ENCODE data around the gene KLK11.

Gene KLK11

DNA sequence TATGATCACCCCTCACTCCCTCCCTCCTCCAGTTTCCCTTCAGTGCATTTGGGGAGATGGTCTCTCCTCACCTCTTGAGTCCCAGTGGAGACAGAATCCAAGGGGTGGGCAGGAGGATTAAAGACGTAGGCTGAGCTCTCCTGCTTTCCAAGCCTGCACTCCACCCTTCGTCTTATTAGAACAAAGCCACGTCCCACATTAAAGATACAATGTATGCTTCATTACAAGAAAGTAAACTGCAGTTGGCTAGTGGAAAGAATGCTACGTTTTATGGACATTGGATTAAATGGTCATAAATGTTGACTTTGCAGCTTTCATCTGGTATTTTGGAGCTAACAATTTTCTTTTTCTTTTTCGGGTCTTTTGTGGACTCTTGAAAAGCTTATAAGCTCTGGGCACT is 1.5 kb upstream of the KLK11 start:
- no peak for DNase-seq

DNA sequence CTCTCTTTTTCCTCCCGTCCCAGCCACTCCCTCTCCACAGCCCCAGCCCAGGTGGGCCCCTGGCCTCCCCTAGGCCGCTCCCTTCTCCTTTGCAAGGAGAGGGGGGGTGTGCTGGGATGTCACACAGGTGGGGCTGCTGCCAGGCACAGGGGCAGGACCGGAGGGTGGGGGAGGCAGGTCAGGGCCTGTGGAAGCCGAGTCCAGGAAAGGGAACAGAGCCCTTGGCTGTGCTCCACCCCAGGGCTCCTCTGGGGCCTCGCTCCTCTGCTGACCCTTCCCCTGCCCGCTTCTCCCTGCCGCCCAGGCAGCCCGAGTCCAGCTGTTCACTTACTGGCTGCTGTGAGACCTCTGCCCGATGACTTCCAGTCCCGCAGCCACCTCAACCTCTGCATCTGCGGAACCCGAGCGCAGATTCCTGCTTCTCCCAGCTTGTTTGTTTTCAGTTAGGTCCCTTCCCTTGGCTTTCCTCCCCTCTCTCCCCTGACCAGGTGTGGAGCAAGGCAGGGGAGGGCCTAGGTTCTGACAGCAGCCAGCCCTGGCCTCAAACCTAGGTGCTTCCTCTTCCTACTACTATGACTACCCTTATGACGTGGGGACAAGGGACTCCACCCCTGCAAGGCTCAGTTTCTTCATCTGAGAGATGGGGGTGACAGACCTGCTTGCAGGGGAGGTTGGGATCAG is 850 bp upstream of the KLK11 start:
- no peak for DNase-seq

DNA sequence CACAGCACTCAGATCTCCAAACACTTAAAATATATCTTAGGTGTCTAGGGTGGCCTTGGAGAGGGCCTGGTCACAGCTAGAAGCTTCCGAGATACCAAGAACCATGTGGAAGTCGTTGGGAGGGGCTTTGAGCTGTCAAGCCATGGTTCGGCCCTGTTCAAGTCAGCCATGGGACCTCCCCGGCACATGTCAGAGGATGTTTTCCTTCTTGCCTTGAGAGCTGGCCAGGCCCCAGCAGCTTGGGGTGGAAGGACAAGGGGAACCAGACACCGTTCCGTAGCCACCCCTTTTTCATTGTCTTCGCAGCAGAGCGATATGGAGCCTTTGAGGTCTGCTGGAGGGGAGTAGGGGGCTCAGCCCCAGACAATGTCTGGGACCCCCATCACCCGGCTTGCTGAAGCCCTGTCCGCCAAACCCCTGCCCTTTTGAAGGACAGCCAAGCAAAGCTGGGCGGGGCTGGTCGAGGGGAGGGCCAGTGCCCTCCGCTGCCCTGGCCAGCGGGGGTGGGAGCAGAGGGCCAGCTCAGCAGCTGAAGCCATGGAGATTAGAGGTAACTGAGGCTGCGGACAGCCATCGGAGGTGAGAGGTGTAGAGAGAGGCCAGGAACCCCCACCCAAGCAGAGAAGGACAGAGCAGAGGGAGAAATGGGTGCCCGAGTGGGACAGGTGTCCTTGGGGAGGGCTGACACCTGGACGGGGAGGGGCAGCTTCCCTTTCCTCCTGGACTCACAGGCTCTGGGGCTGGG is 435 bp downstream of the KLK11 start:
- no peak for DNase-seq

DNA sequence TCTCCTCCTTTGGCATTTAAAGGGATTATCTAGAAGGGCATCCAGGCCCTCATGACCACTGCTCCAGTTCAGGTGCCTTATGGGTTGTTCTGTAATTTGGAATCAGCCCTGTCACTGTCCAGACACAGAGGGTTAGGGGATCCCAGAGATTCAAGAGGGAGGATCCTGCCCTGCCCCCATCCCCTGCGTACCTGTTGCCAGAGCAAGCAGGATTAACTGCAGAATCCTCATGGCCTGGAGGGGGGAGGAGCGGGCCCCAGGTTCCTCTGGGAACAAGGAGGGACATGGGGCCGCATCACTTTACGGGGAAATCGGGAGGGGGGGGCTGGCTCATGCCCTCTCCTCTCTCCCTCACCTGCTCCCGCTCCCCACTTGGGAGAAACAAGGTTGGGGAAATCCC is 1.0 kb downstream of the KLK11 start:
- DNase-seq = no peak

DNA sequence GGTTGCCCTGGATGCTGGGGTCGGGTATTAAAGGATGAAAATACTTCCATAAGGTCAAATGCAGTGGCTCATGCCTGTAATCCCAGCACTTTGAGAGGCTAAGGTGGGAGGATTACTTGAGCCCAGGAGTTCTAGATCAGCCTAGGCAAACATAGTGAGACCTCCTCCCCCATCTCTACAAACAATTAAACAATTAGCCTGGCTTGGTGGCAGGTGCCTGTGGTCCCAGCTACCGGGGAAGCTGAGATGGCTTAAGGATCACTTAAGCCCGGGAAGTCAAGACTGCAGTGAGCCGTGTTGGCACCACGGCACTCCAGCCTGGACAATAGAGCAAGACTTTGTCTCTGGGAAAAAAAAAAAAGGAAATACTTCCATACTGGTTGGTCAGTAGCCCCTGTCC is 1.5 kb downstream of the KLK11 start:
- no peak for DNase-seq

DNA sequence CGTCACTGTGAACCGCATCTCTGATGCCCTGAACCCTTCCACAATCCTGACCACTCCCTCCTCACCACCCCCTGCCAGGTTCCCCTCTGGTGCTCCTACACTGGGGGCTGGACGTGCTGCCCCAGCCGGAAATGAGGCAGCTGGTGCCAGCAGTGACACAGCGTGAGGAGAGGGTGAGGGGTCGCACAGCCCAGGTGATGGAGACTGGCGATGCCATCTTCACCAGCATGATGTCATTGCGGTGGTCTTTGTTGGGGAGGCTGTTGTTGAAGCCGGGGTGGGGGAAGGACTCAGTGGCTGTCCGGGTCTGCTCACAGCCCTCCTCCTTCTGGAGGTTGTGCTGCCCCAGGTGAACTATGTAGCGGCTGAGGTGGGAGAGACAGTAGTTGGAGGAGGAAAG is 2.5 kb downstream of the KLK11 start:
- DNase-seq = no peak

DNA sequence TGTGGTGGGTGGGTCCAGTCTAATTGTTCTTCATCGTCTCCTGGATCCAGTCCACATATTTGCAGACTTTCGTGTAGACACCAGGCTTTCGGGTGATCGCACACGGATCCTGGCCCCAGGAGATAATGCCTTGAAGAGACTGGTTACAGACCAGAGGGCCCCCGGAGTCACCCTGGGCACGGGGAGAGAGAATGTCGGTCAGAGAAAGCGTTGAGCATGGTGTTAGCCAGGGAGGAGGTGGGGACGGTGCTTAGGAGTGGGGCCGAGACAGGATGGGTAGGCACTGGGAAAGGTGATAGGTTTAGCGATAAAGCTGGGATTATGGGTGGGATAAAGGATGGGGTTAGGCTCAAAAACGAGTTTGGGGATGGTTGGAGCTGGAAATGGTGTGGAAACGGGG is 3.9 kb downstream of the KLK11 start:
- DNase-seq = no peak

DNA sequence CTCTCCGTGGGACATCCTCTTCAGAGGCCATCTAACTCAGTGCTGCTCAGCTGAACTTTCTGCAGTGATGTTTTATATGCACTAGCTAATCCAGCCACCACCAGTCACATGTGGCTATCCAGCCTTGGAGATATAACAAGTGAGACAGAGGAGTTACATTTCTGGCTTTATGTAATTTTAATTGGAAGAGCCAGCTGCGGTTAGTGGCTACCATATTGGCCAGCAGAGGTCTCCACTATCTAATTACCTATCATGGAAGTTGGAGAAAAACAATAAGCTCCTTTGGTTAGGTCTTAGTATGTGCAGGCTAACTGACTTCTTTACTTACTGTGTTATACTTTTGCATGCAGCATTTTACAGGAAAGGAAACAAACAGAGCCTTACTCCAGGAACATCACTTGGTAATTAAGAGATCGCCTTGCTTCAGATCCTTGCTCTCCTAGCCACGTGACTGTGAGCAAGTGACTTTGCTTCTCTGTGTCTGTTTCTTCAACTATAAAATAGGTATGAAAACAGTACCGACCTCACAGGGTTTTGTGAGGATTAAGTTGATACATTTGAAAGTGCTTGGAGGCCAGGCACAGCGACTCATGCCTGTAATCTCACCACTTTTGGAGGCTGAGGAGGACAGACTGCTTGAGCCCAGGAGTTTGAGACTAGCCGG is 5.3 kb downstream of the KLK11 start:
- no peak for DNase-seq

DNA sequence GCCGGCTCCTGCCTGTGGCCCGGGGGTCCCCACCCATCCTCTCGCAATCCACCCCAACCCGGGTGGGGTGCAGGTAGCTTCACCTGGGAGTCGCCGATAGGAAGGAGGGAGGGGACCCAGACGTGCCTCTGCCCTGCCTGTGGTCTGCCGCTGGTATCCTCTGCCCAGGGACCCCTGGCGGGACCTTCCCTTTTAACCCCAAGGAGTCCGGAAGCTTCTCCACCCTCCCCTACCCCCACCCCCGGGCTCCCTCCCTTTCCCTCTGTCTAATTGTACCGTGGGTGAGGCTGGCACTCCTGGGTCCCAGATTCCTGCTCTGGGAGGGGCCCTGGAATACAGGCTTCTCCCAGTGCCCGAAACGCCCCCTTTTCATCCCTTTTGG is 6.9 kb downstream of the KLK11 start, which contains the start of gene KLK10:
Gene KLK10, minus strand, starts transcription at position 166 of the 382 bp plus-strand sequence. CDS start 579 bp downstream, outside the sequence.
- DNase-seq = no peak

DNA sequence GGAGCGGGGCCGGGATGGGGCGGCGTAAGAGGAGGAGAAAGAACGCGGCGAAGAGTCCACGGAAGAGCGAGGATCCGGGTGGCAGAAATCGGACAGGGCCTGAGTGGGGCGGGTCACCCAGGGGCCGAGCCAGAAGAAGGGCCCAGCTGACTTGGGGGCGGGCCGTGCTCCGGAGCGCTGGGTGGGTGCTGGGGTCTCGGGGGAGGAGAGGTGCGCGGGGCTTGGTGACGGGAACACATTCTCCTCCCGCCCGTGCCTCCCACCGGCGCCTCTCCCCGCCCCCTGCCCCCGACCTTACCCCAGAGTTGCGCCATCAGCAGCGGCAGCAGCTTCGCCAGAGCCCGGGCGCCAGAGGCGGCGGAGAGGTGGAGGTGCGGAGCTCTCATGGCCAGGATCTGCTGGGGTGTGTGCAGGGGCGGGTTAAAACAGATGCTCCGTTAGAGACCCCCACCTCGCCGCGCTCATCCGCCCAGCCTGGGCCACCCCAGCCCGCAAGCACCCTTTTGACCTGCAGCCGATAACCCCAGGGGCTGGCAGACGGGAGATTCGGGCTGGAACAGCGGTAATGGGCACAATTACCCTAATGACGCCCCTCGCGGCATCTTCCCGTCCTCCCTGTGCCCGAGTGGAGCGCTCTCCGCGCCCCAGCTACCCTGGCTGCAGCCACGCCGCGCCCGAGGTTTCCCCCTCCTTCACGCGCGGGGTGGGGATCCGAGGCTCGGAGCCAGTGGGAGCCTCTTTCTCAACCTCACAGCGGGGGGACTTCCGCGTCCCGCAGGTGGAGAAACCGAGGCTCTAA is 7.5 kb downstream of the KLK11 start:
- no peak for DNase-seq

DNA sequence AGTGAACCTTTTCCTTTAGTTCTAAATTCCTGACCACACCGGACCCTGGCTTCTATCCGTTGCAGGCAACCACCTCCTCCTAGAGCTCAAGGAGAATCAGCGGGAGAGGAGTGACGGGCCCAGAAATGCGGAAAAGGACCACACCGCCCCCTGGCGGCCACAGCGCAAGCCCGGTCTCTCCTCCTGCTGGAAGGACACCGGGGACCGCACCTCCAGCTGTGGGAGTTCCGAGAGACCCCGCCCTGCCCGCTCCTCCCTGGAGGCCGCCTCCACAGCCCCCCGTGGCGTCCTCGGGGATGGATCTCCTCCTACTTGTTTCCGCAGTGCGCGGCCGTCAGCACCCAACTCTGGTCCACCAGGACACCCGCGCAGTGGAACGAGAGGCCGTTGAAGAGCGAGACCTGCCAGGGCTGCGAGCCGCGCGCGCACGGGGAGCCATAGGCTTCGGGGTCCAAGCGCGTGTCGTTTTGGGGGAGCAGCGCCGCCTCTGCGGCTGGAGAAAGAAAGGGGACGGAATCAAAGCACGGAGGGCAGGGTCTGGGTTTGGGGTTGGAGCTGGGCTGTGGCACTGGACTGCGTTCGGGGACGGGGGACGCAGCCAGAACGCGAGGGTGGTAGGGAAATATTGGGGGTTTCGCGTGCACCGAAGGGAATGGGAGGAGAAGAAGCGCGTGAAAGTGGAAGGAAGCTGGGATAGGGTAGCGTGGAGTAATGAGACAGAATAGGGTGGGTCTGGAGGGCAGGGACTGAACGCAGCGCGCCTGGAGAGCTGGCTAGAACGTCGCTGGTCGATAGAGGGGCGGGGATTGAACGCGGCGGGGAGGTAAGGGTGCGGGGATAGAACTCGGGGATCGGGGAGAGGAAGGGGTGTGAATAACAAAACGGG is 9.4 kb downstream of the KLK11 start:
- peak; percentile 3 for DNase-seq

DNA sequence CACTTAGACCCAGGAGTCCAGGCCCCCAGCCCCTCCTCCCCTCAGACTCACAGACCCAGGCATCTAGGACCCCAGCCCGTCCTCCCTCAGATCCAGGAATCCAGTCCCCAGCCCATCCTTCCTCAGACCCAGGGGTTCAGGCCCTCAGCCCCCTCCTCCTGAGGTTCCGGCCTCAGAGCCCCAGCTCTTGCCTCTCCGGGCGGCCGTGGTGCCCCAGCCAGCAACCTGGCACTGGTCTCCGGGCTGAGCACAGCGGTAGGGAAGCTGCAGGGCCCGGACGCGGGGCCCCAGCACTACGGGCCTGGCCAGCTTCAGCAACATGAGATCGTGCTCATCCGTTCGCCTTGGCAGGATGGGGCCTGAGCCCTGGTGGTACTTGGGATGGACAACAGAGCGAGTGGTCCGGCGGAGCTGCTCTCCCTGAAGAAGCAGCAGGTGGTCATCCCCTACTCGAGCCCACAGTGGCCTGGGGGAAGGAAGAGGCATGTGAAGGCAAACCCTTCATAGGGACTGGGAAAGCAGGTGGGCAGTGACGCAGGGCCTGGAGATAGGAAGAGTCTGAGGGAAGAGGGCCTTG is 10.6 kb downstream of the KLK11 start:
- no peak for DNase-seq

DNA sequence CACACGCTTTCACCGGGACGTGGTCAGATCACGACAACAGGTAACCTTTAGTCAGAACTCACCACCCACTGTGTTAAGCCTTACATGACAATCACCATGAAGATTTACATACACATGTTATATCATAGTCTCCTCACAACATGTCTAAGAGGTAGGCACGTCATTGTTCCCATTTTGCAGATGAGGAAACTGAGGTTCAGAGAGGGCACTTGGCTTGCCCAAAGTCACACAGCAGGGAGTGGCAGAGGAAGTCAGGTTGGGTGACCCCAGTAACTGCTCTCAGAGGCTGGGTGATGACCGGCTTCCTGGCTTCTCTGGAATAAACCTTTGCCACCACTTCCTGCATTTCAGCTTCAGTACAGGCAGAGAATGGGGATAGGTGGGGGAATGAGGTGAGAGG is 12.2 kb downstream of the KLK11 start:
- DNase-seq = no peak

DNA sequence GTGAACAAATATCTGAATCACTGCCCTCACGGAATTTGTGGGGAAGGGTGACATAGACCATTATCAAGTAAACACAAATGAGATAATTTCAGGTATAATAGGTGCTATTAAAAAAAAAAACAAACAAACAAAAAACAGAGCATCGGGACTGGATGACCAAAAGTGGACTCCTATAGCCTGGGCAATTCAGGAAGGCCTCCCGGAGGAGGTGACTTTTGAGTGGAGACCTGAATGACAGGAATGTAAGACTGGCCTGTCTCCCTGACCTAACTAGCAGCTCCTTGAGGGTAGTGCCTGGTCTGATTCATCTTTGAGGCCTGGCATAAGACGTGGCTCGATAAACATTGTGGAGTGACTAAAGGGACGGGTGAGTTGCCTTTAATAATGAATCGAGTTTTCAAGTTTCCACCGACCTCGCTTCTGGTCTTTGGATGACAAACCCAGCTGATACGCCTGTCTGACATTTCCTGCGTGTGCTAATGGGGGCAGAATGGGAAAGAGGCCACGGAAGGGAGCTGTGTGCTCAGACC is 13.7 kb downstream of the KLK11 start:
- DNase-seq = no peak

DNA sequence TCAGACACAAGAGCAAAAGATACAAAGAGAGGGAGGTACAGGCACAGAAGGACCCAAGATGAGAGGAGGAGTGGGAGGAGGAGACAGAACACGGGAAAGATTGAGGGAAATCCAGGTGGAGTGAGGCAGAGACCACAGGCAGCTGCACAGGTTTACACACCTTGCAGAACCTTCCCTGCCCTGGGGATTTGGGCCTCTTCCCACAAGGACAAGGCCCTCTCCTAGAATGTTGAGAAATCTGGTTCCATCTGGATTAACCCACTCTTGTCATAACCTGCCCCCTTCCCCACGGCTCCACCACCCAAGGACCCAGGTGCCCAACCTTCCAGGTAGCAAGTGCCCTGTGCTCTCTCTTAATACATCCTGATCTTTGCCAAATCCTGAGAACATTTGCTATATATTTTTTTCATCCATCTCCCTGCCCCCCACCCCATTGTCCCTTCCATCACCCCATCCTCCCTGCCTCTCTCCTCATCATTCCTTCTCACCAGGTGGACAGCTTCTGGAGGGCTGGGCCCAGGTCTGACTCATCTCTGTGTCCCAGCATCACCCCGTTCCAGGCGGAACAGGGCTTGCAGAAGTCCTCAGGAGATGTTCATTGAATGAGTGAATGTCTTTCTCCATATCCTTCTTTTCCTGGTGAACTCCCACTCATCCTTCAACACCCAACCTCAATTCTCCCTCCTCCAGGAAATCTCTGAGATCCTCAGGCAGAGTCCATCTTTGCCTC is 16.2 kb downstream of the KLK11 start:
- DNase-seq = no peak

DNA sequence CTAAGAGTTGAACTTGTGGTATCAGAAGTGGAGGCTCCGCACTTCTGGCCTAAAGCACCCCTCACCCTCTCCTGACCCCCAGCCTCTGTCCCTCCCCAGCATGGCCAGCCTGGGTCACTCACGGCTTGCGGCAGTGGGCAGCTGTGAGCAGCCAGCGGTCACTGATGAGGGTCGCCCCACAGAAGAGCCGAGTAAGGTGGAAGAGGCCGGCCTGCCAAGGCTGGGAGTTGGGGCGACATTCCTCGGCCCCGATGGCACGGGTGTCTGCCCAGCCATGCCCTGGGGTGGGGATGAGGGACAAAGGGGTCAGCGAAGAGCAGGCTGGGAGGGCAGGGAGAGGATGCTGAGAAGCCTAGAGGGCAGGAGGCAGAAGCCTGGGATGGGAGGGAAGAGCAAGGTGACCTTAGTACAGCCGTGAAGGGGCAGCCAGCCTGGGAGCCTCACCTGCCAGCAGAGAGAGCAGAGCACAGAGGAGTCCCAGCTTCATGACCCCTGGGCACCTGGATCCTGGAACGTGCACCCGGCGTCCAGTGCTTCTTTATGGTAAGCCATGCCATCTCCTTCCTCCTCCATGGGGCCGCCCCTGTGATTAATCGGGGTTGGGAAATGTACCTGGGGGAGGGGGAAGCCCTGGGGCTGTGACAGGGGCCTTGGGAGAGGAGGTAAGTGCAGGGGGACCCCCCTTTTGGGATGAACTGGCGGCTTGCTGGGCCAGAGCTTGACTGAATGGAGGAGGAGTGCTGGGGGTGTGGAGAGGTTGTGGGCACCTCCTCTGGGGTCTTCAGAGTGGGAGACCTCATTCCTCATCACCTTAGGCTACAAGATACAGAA is 17.1 kb downstream of the KLK11 start:
- DNase-seq = no peak

DNA sequence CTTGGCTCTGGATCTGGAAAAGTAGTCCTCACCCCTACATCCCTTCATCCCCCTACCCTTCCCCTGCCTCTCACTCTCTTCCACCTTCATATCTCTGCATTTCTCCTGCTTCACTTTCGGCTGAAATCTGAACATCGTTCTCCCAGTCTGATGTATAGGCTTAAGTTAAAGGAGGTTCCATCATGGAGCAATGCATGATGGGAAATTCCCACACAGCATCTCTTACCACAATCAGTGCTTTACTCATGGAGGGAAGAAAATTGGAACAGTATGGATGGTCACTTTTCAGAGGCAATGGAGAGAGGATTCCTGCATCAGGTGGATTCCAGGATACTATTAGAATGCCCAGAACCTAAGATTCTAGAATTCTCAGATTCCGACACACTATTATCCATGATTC is 18.9 kb downstream of the KLK11 start:
- DNase-seq = no peak

DNA sequence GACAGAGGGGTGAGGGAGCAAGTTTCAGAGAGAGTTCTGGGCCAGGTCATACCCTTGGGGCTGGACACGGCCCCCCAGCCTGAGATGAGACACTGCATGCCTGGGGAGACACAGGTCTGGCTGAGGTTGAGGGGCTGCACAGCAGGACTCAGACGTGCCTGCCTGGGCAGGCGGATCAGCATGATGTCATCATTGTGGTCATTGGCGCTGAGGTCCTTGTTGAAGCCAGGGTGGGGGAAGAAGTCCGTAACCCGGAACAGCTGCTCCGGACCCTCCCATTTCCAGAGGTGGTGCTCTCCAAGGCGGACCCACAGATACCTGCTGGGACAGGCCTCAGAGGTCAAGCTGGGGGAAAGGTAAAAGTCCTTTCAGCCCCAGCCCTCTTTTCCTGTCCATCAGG is 20.0 kb downstream of the KLK11 start:
- DNase-seq = no peak

DNA sequence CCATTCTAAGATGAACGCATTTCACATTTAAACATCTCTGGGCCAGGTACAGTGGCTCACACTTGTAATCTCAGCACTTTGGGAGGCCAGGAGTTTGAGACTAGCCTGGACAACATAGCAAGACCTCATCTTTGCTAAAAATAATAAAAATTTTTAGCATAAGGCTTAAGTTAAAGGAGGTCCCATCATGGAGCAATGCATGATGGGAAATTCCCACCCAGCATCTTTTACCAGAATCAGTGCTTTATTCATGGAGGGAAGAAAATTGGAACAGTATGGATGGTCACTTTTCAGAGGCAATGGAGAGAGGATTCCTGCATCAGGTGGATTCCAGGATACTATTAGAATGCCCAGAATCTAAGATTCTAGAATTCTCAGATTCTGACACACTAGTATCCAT is 21.2 kb downstream of the KLK11 start:
- DNase-seq = no peak

DNA sequence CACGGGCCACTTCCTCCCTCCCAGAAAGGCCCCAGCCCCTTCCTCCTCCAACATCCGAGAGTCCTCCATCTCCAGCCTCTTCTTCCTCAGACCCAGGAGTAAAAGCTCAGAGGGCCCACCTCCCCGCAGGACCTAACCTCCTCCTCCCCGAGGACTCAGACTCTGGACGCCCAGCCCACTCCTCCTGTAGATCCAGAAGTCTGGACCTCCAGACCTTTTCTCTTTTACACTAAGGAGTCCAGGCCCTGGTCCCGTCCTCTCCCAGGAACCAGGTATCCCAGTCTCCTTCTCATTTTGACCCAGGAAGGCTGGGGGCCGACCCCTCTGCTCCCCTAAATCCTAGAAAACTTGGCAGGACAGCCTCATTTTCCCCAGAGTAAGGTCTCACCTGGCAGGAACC is 23.1 kb downstream of the KLK11 start:
- no peak for DNase-seq
